Activated naive CD4-positive, alpha-beta T cell treated with anti-CD3 and anti-CD28 coated beads, Interleukin-2, amount 10 ng/mL, durations not matched to agents 7 days and 5 days (primary cell): ENCODE data around the gene CD53.
"Not testable (repeated sequence)": the region's sequence is repeated elsewhere in the genome, so short reads cannot be mapped to it uniquely, and the experiment has no call there.

Source experiments
- CTCF ChIA-PET: fragments of 350-600 bp; sonication (Branson Sonifier 250); formaldehyde crosslinking; loops from one replicate; lab custom pipeline; 2021; ENCODE audit warnings: antibody characterized with exemption; lab: Charles Lee
- DNase-seq: peaks from one replicate; pipeline ENCODE4 v3.0.0-alpha.2; 2020
- H3K27ac Mint-ChIP-seq: one replicate; pipeline ENCODE4 v1.8.0; 2021; ENCODE audit warnings: mild to moderate bottlenecking, moderate library complexity, mixed read lengths
- H3K27me3 Mint-ChIP-seq: one replicate; pipeline ENCODE4 v1.8.0; 2021; ENCODE audit warnings: mild to moderate bottlenecking, mixed read lengths
- H3K36me3 Mint-ChIP-seq: one replicate; pipeline ENCODE4 v1.8.0; 2021; ENCODE audit warnings: mixed read lengths
- H3K4me1 Mint-ChIP-seq: one replicate; pipeline ENCODE4 v1.8.0; 2021; ENCODE audit warnings: mixed read lengths
- H3K4me3 Mint-ChIP-seq: one replicate; pipeline ENCODE4 v1.8.0; 2021; ENCODE audit warnings: mild to moderate bottlenecking, moderate library complexity, mixed read lengths
- H3K9me3 Mint-ChIP-seq: one replicate; pipeline ENCODE4 v1.8.0; 2021; ENCODE audit warnings: mixed read lengths

The CD53 gene

GRCh38 chr1:110872745-110873720 is at the start of gene CD53:
CD53 (plus strand) TSS chr1:110873148; CDS start chr1:110891409, 18,261 bp downstream.
- peaks cover 1% of the 10 kb centered on the region for H3K9me3 Mint-ChIP-seq
- peak; percentile 67 for DNase-seq
- peak within 1 kb of the TSS; percentile 93 for H3K4me3 Mint-ChIP-seq
- no peaks in the 10 kb centered on the region for H3K27me3 Mint-ChIP-seq
- peaks cover 46% of the 10 kb centered on the region for H3K36me3 Mint-ChIP-seq
- CTCF ChIA-PET = interaction anchor here (0.9 to 2.7 kb wide), 6 partner anchors 18 to 92 kb away, joined by 3 to 11 read pairs (median 5); no protein-coding TSS in a partner anchor
- H3K4me1 Mint-ChIP-seq = peaks cover 41% of the 10 kb centered on the region
- H3K27ac Mint-ChIP-seq = peak within 1 kb of the TSS; percentile 98

GRCh38 chr1:110824192-110824591 is 48.8 kb upstream of the CD53 start:
- CTCF ChIA-PET = interaction anchor here (1.1 to 7.1 kb wide), 2 partner anchors 39 to 168 kb away, joined by 3 to 126 read pairs; no protein-coding TSS in a partner anchor

GRCh38 chr1:110829955-110830553 is 42.9 kb upstream of the CD53 start:
- H3K27ac Mint-ChIP-seq = no peak overlapping the region
- H3K4me1 Mint-ChIP-seq = peaks cover 8% of the 10 kb centered on the region
- DNase-seq = peak; percentile 41
- H3K9me3 Mint-ChIP-seq = no peaks in the 10 kb centered on the region
- no peaks in the 10 kb centered on the region for H3K36me3 Mint-ChIP-seq
- peaks cover 5% of the 10 kb centered on the region for H3K27me3 Mint-ChIP-seq
- CTCF ChIA-PET = interaction anchor here (0.6 to 7.1 kb wide), 15 partner anchors 22 to 311 kb away, joined by 3 to 126 read pairs (median 3); partner anchors contain the start of gene KCNA10
- H3K4me3 Mint-ChIP-seq = no peak overlapping the region

More at GRCh38 chr1:110824192-110824591, 48.8 kb upstream of the CD53 start:
- Mint-ChIP-seq H3K4me3 (no peak overlapping the region), H3K27me3 (peaks cover 26% of the 10 kb centered on the region), H3K36me3 (no peaks in the 10 kb centered on the region), H3K27ac (no peak overlapping the region), H3K9me3 (peaks cover 5% of the 10 kb centered on the region), H3K4me1 (no peaks in the 10 kb centered on the region)
- DNase-seq = no peak

- DNase-seq, H3K9me3 Mint-ChIP-seq, H3K27ac Mint-ChIP-seq, H3K4me1 Mint-ChIP-seq, H3K4me3 Mint-ChIP-seq, H3K27me3 Mint-ChIP-seq, H3K36me3 Mint-ChIP-seq: not testable (repeated sequence)
- CTCF ChIA-PET = interaction anchor here (1.0 kb wide), 1 partner anchor 158 kb away, joined by 3 read pairs; no protein-coding TSS in a partner anchor
Measured at GRCh38 chr1:110833779-110834178, 39.2 kb upstream of the CD53 start.

- H3K9me3 Mint-ChIP-seq = peaks cover 3% of the 10 kb centered on the region
- no peak for DNase-seq
- no peaks in the 10 kb centered on the region for H3K36me3 Mint-ChIP-seq
- peaks cover 12% of the 10 kb centered on the region for H3K27me3 Mint-ChIP-seq
- H3K4me3 Mint-ChIP-seq = no peak overlapping the region
- CTCF ChIA-PET = no interaction called here
- no peaks in the 10 kb centered on the region for H3K4me1 Mint-ChIP-seq
- H3K27ac Mint-ChIP-seq = no peak overlapping the region
Measured at GRCh38 chr1:110846861-110847260, 26.1 kb upstream of the CD53 start.

- no peaks in the 10 kb centered on the region for H3K9me3 Mint-ChIP-seq
- peaks cover 19% of the 10 kb centered on the region for H3K27me3 Mint-ChIP-seq
- no peaks in the 10 kb centered on the region for H3K36me3 Mint-ChIP-seq
- H3K4me1 Mint-ChIP-seq = peaks cover 12% of the 10 kb centered on the region
- no peak overlapping the region for H3K4me3 Mint-ChIP-seq
- no peak overlapping the region for H3K27ac Mint-ChIP-seq
- DNase-seq = no peak
- CTCF ChIA-PET = interaction anchor here (0.8 to 1.1 kb wide), 2 partner anchors 15 to 22 kb away, joined by 3 to 5 read pairs; no protein-coding TSS in a partner anchor
Measured at GRCh38 chr1:110850145-110850544, 22.8 kb upstream of the CD53 start.

GRCh38 chr1:110850627-110851026 is 22.3 kb upstream of the CD53 start:
- H3K27ac Mint-ChIP-seq = no peak overlapping the region
- no peak overlapping the region for H3K4me3 Mint-ChIP-seq
- CTCF ChIA-PET = interaction anchor here (0.8 kb wide), 1 partner anchor 14 kb away, joined by 3 read pairs; no protein-coding TSS in a partner anchor
- H3K36me3 Mint-ChIP-seq = no peaks in the 10 kb centered on the region
- H3K9me3 Mint-ChIP-seq = no peaks in the 10 kb centered on the region
- no peak for DNase-seq
- H3K4me1 Mint-ChIP-seq = peaks cover 12% of the 10 kb centered on the region
- H3K27me3 Mint-ChIP-seq = peaks cover 19% of the 10 kb centered on the region

- Mint-ChIP-seq H3K4me1 (peaks cover 12% of the 10 kb centered on the region), H3K27ac (no peak overlapping the region), H3K27me3 (peaks cover 11% of the 10 kb centered on the region), H3K4me3 (no peak overlapping the region), H3K36me3 (no peaks in the 10 kb centered on the region), H3K9me3 (no peaks in the 10 kb centered on the region)
- CTCF ChIA-PET = interaction anchor here (1.2 kb wide), 1 partner anchor 25 kb away, joined by 3 read pairs; no protein-coding TSS in a partner anchor
- no peak for DNase-seq
Measured at GRCh38 chr1:110853135-110853534, 19.8 kb upstream of the CD53 start.

- H3K36me3 Mint-ChIP-seq = no peaks in the 10 kb centered on the region
- H3K4me1 Mint-ChIP-seq = peaks cover 15% of the 10 kb centered on the region
- H3K9me3 Mint-ChIP-seq = no peaks in the 10 kb centered on the region
- CTCF ChIA-PET = interaction anchor here (1.0 to 1.1 kb wide), 2 partner anchors 15 to 26 kb away, joined by 3 to 4 read pairs; no protein-coding TSS in a partner anchor
- DNase-seq = no peak
- H3K27ac Mint-ChIP-seq = no peak overlapping the region
- H3K27me3 Mint-ChIP-seq = peaks cover 7% of the 10 kb centered on the region
- H3K4me3 Mint-ChIP-seq = no peak overlapping the region
Measured at GRCh38 chr1:110856410-110856809, 16.5 kb upstream of the CD53 start.

GRCh38 chr1:110857964-110858948 is 14.7 kb upstream of the CD53 start:
- Mint-ChIP-seq H3K27me3 (peaks cover 7% of the 10 kb centered on the region), H3K36me3 (peaks cover 4% of the 10 kb centered on the region), H3K4me1 (peaks cover 13% of the 10 kb centered on the region), H3K9me3 (peaks cover 7% of the 10 kb centered on the region), H3K27ac (no peak overlapping the region), H3K4me3 (no peak overlapping the region)
- CTCF ChIA-PET = no interaction called here
- no peak for DNase-seq

GRCh38 chr1:110859062-110859461 is 13.9 kb upstream of the CD53 start:
- Mint-ChIP-seq H3K9me3 (peaks cover 11% of the 10 kb centered on the region), H3K4me3 (no peak overlapping the region), H3K36me3 (peaks cover 7% of the 10 kb centered on the region), H3K27me3 (peaks cover 7% of the 10 kb centered on the region), H3K4me1 (peaks cover 11% of the 10 kb centered on the region), H3K27ac (no peak overlapping the region)
- DNase-seq = no peak
- CTCF ChIA-PET = no interaction called here

- peaks cover 11% of the 10 kb centered on the region for H3K4me1 Mint-ChIP-seq
- no peak overlapping the region for H3K4me3 Mint-ChIP-seq
- H3K27ac Mint-ChIP-seq = no peak overlapping the region
- CTCF ChIA-PET = no interaction called here
- H3K9me3 Mint-ChIP-seq = peaks cover 20% of the 10 kb centered on the region
- no peak for DNase-seq
- H3K36me3 Mint-ChIP-seq = peaks cover 8% of the 10 kb centered on the region
- no peaks in the 10 kb centered on the region for H3K27me3 Mint-ChIP-seq
Measured at GRCh38 chr1:110860174-110860573, 12.8 kb upstream of the CD53 start.

GRCh38 chr1:110860620-110861019 is 12.3 kb upstream of the CD53 start:
- peaks cover 11% of the 10 kb centered on the region for H3K4me1 Mint-ChIP-seq
- not testable (repeated sequence) for H3K27me3 Mint-ChIP-seq, H3K4me3 Mint-ChIP-seq, DNase-seq, H3K36me3 Mint-ChIP-seq, H3K27ac Mint-ChIP-seq
- peaks cover 24% of the 10 kb centered on the region for H3K9me3 Mint-ChIP-seq
- CTCF ChIA-PET = interaction anchor here (1.1 kb wide), 1 partner anchor 31 kb away, joined by 3 read pairs; no protein-coding TSS in a partner anchor
